OCI-LY1 (cell line): ENCODE data around the gene ZNF142.

Experiments used
- H2AFZ ChIP-seq: fragments of 200-600 bp; sonication (generic), shearing (Covaris generic); 2 replicates; pipeline ENCODE4 v1.6.0; 2014; ENCODE audit warnings: antibody characterized with exemption, mild to moderate bottlenecking, low read length
- H3F3A ChIP-seq: fragments of 200-600 bp; sonication (generic), shearing (Covaris generic); 2 replicates; pipeline ENCODE4 v1.6.0; 2014; ENCODE audit warnings: mild to moderate bottlenecking, antibody characterized with exemption, low read length, moderate library complexity; ENCODE audit not compliant: insufficient read depth
- H3K27ac ChIP-seq: fragments of 200-600 bp; sonication (generic); 2 replicates; pipeline ENCODE4 v1.5.1; 2014; ENCODE audit warnings: low read length, mixed run types, mild to moderate bottlenecking, low read depth; ENCODE audit not compliant: poor library complexity, severe bottlenecking
- H3K27me3 ChIP-seq: fragments of 200-600 bp; sonication (generic); 2 replicates; pipeline ENCODE4 v1.6.0; 2014; ENCODE audit warnings: antibody characterized with exemption, mild to moderate bottlenecking, low read length, moderate library complexity; ENCODE audit not compliant: insufficient read depth
- H3K36me3 ChIP-seq: fragments of 200-600 bp; sonication (generic); 2 replicates; pipeline ENCODE4 v1.6.1; 2014; ENCODE audit warnings: mild to moderate bottlenecking, antibody characterized with exemption, low read length, moderate library complexity, mixed read lengths; ENCODE audit not compliant: insufficient read depth
- H3K4me1 ChIP-seq: fragments of 200-600 bp; sonication (generic); 2 replicates; pipeline ENCODE4 v1.5.1; 2014; ENCODE audit warnings: mild to moderate bottlenecking, low read length, moderate library complexity; ENCODE audit not compliant: insufficient read depth, severe bottlenecking
- H3K4me2 ChIP-seq: fragments of 200-600 bp; sonication (generic), shearing (Covaris generic); 2 replicates; pipeline ENCODE4 v1.6.1; 2014; ENCODE audit warnings: low read length
- H3K4me3 ChIP-seq: fragments of 200-600 bp; sonication (generic); 2 replicates; pipeline ENCODE4 v1.5.1; 2014; ENCODE audit warnings: low read length, low read depth, mild to moderate bottlenecking, mixed read lengths; ENCODE audit not compliant: poor library complexity, severe bottlenecking
- H3K79me2 ChIP-seq: fragments of 200-600 bp; shearing (Covaris generic); 2 replicates; pipeline ENCODE4 v1.6.1; 2016; ENCODE audit warnings: mixed run types, low read length, mixed read lengths; ENCODE audit not compliant: insufficient read depth
- H3K9ac ChIP-seq: fragments of 200-600 bp; sonication (generic), shearing (Covaris generic); 2 replicates; pipeline ENCODE4 v1.6.1; 2014; ENCODE audit warnings: mild to moderate bottlenecking, low read length, mixed read lengths
- H3K9me2 ChIP-seq: fragments of 200-600 bp; sonication (generic), shearing (Covaris generic); 2 replicates; pipeline ENCODE4 v1.6.1; 2014; ENCODE audit warnings: low read depth, mild to moderate bottlenecking, low read length, mixed read lengths
- H3K9me3 ChIP-seq: fragments of 200-600 bp; shearing (Covaris generic); 2 replicates; pipeline ENCODE4 v1.6.1; 2014; ENCODE audit warnings: low read length, mixed read lengths
- H4K20me1 ChIP-seq: fragments of 200-600 bp; sonication (generic), shearing (Covaris generic); 2 replicates; pipeline ENCODE4 v1.6.0; 2016; ENCODE audit warnings: mild to moderate bottlenecking, low read length; ENCODE audit not compliant: insufficient read depth
- EZH2 ChIP-seq: fragments of 200-600 bp; sonication (generic), shearing (Covaris generic); IDR thresholded peaks from 2 replicates; pipeline ENCODE4 v1.8.0; 2017; ENCODE audit warnings: borderline replicate concordance, mixed run types, mild to moderate bottlenecking, antibody characterized with exemption, low read length, moderate library complexity, mixed read lengths
- TF ChIP-seq, protein P1 (sequence below): fragments of 200-600 bp; sonication (generic), shearing (Covaris generic); IDR thresholded peaks from 2 replicates; pipeline ENCODE4 v1.5.1; 2017; ENCODE audit warnings: mild to moderate bottlenecking, antibody characterized with exemption, low read length, moderate library complexity, mixed read lengths

ZNF142 gene

DNA sequence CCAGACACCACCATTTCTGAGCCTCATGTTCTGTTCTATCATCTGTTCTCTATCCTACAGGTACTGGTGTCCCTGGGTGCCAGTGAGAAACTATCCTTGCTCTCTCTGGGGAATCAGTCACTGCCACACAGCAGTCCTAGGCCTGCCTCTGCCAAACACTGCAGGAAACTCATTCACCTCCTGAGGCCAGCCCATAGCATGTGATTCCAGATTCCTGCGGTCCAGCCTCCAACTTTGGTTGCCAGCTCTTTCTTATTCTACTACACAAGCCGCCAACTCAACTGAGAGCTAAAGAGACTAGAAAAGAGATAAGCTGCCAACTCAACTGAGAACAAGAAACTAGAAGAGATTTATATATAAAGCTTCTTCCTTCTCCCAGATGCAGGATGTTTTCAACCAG, 42.4 kb upstream of the ZNF142 start:
- no peaks in the 10 kb centered on the region for H3K9me2 ChIP-seq
- H3K4me2 ChIP-seq, result no peak overlapping the region
- H2AFZ ChIP-seq, result no peak overlapping the region
- H3K4me3 ChIP-seq, result no peak overlapping the region
- no peaks in the 10 kb centered on the region for H3F3A ChIP-seq
- no peaks in the 10 kb centered on the region for H3K36me3 ChIP-seq
- no peak overlapping the region for H3K9ac ChIP-seq
- no peaks in the 10 kb centered on the region for H4K20me1 ChIP-seq
- no peaks in the 10 kb centered on the region for H3K79me2 ChIP-seq
- TF ChIP-seq, protein P1, sequence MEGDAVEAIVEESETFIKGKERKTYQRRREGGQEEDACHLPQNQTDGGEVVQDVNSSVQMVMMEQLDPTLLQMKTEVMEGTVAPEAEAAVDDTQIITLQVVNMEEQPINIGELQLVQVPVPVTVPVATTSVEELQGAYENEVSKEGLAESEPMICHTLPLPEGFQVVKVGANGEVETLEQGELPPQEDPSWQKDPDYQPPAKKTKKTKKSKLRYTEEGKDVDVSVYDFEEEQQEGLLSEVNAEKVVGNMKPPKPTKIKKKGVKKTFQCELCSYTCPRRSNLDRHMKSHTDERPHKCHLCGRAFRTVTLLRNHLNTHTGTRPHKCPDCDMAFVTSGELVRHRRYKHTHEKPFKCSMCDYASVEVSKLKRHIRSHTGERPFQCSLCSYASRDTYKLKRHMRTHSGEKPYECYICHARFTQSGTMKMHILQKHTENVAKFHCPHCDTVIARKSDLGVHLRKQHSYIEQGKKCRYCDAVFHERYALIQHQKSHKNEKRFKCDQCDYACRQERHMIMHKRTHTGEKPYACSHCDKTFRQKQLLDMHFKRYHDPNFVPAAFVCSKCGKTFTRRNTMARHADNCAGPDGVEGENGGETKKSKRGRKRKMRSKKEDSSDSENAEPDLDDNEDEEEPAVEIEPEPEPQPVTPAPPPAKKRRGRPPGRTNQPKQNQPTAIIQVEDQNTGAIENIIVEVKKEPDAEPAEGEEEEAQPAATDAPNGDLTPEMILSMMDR, result no peak
- TF ChIP-seq EZH2, result no peak
- no peaks in the 10 kb centered on the region for H3K9me3 ChIP-seq
- H3K4me1 ChIP-seq, result no peaks in the 10 kb centered on the region
- no peak overlapping the region for H3K27ac ChIP-seq
- H3K27me3 ChIP-seq, result no peaks in the 10 kb centered on the region

DNA sequence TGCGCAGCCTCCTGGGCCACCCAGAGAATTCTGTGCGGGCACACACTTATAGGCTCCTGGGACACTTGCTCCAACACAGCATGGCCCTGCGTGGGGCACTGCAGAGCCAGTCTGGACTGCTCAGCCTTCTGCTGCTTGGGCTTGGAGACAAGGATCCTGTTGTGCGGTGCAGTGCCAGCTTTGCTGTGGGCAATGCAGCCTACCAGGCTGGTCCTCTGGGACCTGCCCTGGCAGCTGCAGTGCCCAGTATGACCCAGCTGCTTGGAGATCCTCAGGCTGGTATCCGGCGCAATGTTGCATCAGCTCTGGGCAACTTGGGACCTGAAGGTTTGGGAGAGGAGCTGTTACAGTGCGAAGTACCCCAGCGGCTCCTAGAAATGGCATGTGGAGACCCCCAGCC, 39.5 kb upstream of the ZNF142 start:
- no peak overlapping the region for H2AFZ ChIP-seq
- H3K4me1 ChIP-seq, result no peaks in the 10 kb centered on the region
- H3K36me3 ChIP-seq, result no peaks in the 10 kb centered on the region
- no peaks in the 10 kb centered on the region for H3K27me3 ChIP-seq
- TF ChIP-seq EZH2, result no peak
- TF ChIP-seq, protein P1, result no peak
- no peak overlapping the region for H3K4me3 ChIP-seq
- no peaks in the 10 kb centered on the region for H3K9me2 ChIP-seq
- no peaks in the 10 kb centered on the region for H4K20me1 ChIP-seq
- no peak overlapping the region for H3K4me2 ChIP-seq
- no peaks in the 10 kb centered on the region for H3K9me3 ChIP-seq
- H3K27ac ChIP-seq, result no peak overlapping the region
- no peaks in the 10 kb centered on the region for H3F3A ChIP-seq
- H3K79me2 ChIP-seq, result no peaks in the 10 kb centered on the region
- H3K9ac ChIP-seq, result no peak overlapping the region

DNA sequence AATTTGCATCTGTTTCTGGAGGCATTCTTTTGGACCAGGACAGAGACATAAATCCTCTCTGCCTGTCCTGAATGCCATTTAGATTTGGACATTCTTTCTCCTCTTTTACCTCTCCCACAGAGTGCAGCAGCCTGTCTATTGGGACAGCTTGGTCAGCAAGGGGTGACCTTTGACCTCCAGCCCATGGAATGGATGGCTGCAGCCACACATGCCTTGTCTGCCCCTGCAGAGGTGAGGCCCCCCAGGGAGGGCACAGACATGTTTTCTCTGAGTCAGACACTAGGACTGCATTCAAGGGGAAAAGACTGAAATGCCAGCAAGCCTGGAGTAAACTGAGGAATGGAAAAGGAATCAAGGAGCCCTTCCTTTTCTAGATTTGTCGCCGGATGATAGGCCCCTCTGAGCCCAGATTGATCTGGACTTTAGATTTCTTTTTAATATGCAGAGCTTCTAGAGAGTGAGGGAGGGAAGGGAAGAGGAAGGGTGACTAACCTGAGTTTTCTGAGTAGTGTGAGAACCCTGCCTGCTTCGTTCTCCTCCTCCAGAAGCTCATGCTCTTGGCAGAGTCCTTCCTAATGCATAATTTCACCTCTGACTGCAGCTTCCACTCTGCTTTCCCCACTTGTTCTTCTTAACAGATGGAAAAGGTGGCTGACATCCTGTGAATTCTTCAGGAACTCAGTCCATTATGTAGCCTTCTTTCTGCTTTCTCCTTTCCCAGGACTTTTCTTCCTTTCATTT, 35.2 kb upstream of the ZNF142 start:
- no peaks in the 10 kb centered on the region for H3K9me2 ChIP-seq
- H3K9me3 ChIP-seq, result no peaks in the 10 kb centered on the region
- peaks cover 4% of the 10 kb centered on the region; the same call in 1 of the 2 replicates for H3K36me3 ChIP-seq
- no peak overlapping the region for H3K9ac ChIP-seq
- H3K27me3 ChIP-seq, result no peaks in the 10 kb centered on the region
- H3K4me1 ChIP-seq, result no peaks in the 10 kb centered on the region
- H3K79me2 ChIP-seq, result no peaks in the 10 kb centered on the region
- H3K4me2 ChIP-seq, result no peak overlapping the region
- H2AFZ ChIP-seq, result no peak overlapping the region
- no peaks in the 10 kb centered on the region for H3F3A ChIP-seq
- no peaks in the 10 kb centered on the region for H4K20me1 ChIP-seq
- H3K4me3 ChIP-seq, result no peak overlapping the region
- H3K27ac ChIP-seq, result no peak overlapping the region
- TF ChIP-seq, protein P1, result no peak
- TF ChIP-seq EZH2, result no peak
